Neuronal stem cell (in vitro differentiated cells): ENCODE data around the gene ADAMTS4.
A peak's percentile ranks its signal among the peaks of the same experiment; 100 is the strongest.

ENCODE experiments used
- DNase-seq: peaks from one replicate; pipeline ENCODE4 v3.0.0-alpha.2; 2013; ENCODE audit warnings: low spot score
- H2AFZ ChIP-seq: one replicate; pipeline ENCODE4 v1.6.1; 2013; ENCODE audit warnings: mild to moderate bottlenecking, low read length, inconsistent platforms
- H2AK5ac ChIP-seq: 2 replicates; pipeline ENCODE4 v1.6.1; 2013; ENCODE audit warnings: low read depth, mild to moderate bottlenecking, inconsistent platforms, low read length, moderate library complexity, mixed read lengths
- H2BK120ac ChIP-seq: 2 replicates; pipeline ENCODE4 v1.6.1; 2013; ENCODE audit warnings: low read depth, mild to moderate bottlenecking, inconsistent platforms, low read length, moderate library complexity, mixed read lengths
- H2BK12ac ChIP-seq: one replicate; pipeline ENCODE4 v1.6.1; 2013; ENCODE audit warnings: low read length, inconsistent platforms
- H2BK15ac ChIP-seq: 2 replicates; pipeline ENCODE4 v1.6.1; 2013; ENCODE audit warnings: mild to moderate bottlenecking, low read length, inconsistent platforms, mixed read lengths
- H2BK5ac ChIP-seq: one replicate; pipeline ENCODE4 v1.6.1; 2013; ENCODE audit warnings: inconsistent platforms, mild to moderate bottlenecking, low read length, moderate library complexity
- H3K14ac ChIP-seq: one replicate; pipeline ENCODE4 v1.6.1; 2013; ENCODE audit warnings: low read length, inconsistent platforms
- H3K18ac ChIP-seq: 2 replicates; pipeline ENCODE4 v1.6.1; 2013; ENCODE audit warnings: low read length, inconsistent platforms
- H3K23ac ChIP-seq: 2 replicates; pipeline ENCODE4 v1.6.1; 2013; ENCODE audit warnings: low read depth, mild to moderate bottlenecking, mixed read lengths, low read length, inconsistent platforms; ENCODE audit not compliant: poor library complexity
- H3K27ac ChIP-seq: replicated peaks from 3 replicates; pipeline ENCODE4 v1.5.1; 2013; ENCODE audit warnings: low read length, inconsistent platforms
- H3K27me3 ChIP-seq, 3 experiments: 2 replicates each; pipeline ENCODE4 v1.6.1; 2013; ENCODE audit warnings: low read length in 3 of 3, mild to moderate bottlenecking in 2 of 3, inconsistent platforms in 1 of 3, low read depth in 1 of 3, mixed read lengths in 1 of 3, moderate library complexity in 1 of 3; ENCODE audit not compliant: control insufficient read depth in 3 of 3, insufficient read depth in 3 of 3
- H3K36me3 ChIP-seq, 2 donors: replicated peaks in 1 of 2; 2 replicates each; pipeline ENCODE4 v1.6.1; 2013; ENCODE audit warnings: low read length in 2 of 2; ENCODE audit not compliant: control insufficient read depth in 2 of 2, insufficient read depth in 2 of 2
- H3K4ac ChIP-seq: 2 replicates; pipeline ENCODE4 v1.6.1; 2013; ENCODE audit warnings: inconsistent platforms, mild to moderate bottlenecking, low read length, moderate library complexity
- H3K4me1 ChIP-seq, 2 donors: 1 replicate in 1 of 2; 2 replicates in 1 of 2; pipeline ENCODE4 v1.6.1; 2013; ENCODE audit warnings: low read length in 2 of 2, low read depth in 1 of 2; ENCODE audit not compliant: control insufficient read depth in 2 of 2, insufficient read depth in 1 of 2
- H3K4me2 ChIP-seq: one replicate; pipeline ENCODE4 v1.6.1; 2013; ENCODE audit warnings: mild to moderate bottlenecking, low read length, inconsistent platforms; ENCODE audit not compliant: insufficient read depth, poor library complexity, severe bottlenecking
- H3K4me3 ChIP-seq, 2 donors: 2 replicates each; pipeline ENCODE4 v1.5.1; 2013; ENCODE audit warnings: low read length in 2 of 2, mild to moderate bottlenecking in 2 of 2, inconsistent platforms in 1 of 2, moderate library complexity in 1 of 2
- H3K79me1 ChIP-seq: one replicate; pipeline ENCODE4 v1.6.1; 2013; ENCODE audit warnings: low read depth, mild to moderate bottlenecking, inconsistent platforms, low read length, moderate library complexity
- H3K9ac ChIP-seq: one replicate; pipeline ENCODE4 v1.6.1; 2013; ENCODE audit warnings: mild to moderate bottlenecking, low read depth, low read length, inconsistent platforms; ENCODE audit not compliant: poor library complexity
- H3K9me3 ChIP-seq, 2 donors: replicated peaks in 1 of 2; 2 replicates each; pipeline versions ENCODE3 to v1.6.1; 2013; ENCODE audit warnings: low read length in 2 of 2, mild to moderate bottlenecking in 2 of 2, inconsistent platforms in 1 of 2, low read depth in 1 of 2, mixed read lengths in 1 of 2, moderate library complexity in 1 of 2; ENCODE audit not compliant: control insufficient read depth in 2 of 2, insufficient read depth in 1 of 2
- H4K8ac ChIP-seq: one replicate; pipeline ENCODE4 v1.6.1; 2013; ENCODE audit warnings: low read depth, mild to moderate bottlenecking, inconsistent platforms, low read length, moderate library complexity
- H4K91ac ChIP-seq: one replicate; pipeline ENCODE4 v1.6.1; 2013; ENCODE audit warnings: low read length, low read depth, mild to moderate bottlenecking, inconsistent platforms; ENCODE audit not compliant: poor library complexity
- WGBS, 2 donors: extraction: QIAGEN DNeasy Blood & Tissue Kit; methylation state at CpG; one replicate each; pipeline ENCODE4 v1.1.7; 2013; ENCODE audit warnings: missing lambda C conversion rate in 2 of 2, mixed read lengths in 1 of 2; ENCODE audit not compliant: insufficient read length in 2 of 2, insufficient replicate concordance in 1 of 2; ENCODE audit errors: extremely low coverage in 2 of 2; 5-methylcytosine and 5-hydroxymethylcytosine counted together

Gene ADAMTS4

GRCh38 chr1:161176468-161177111, 22.3 kb downstream of the ADAMTS4 start:
- no peak overlapping the region for H2BK15ac ChIP-seq
- peak overlapping the region; percentile 76 for H3K23ac ChIP-seq
- H2AFZ ChIP-seq: peak overlapping the region; percentile 95
- no peak overlapping the region for H3K27ac ChIP-seq
- H3K4me2 ChIP-seq: peak overlapping the region; percentile 90
- H3K79me1 ChIP-seq: peaks cover 6% of the 10 kb centered on the region
- H4K8ac ChIP-seq: no peak overlapping the region
- peak overlapping the region; percentile 79 to 84 for H3K4me3 ChIP-seq
- no peak overlapping the region for H2BK120ac ChIP-seq
- H3K36me3 ChIP-seq: peaks cover 27 to 43% of the 10 kb centered on the region in 2 donors
- no peak overlapping the region for H3K4ac ChIP-seq
- peak overlapping the region; percentile 95 for H3K9ac ChIP-seq
- H3K18ac ChIP-seq: peak overlapping the region; percentile 92
- no peak overlapping the region for H2BK12ac ChIP-seq
- H3K27me3 ChIP-seq: no peaks in the 10 kb centered on the region
- no peak for DNase-seq
- peak overlapping the region; percentile 43 for H2AK5ac ChIP-seq
- peak overlapping the region; percentile 84 for H2BK5ac ChIP-seq
- no peaks in the 10 kb centered on the region for H3K9me3 ChIP-seq
- WGBS, 2 donors: no CpG with 5 or more reads among the region's 17 CpGs
- no peak overlapping the region for H4K91ac ChIP-seq
- no peak overlapping the region for H3K14ac ChIP-seq
- H3K4me1 ChIP-seq: peaks cover 6 to 10% of the 10 kb centered on the region in 2 donors

DNA sequence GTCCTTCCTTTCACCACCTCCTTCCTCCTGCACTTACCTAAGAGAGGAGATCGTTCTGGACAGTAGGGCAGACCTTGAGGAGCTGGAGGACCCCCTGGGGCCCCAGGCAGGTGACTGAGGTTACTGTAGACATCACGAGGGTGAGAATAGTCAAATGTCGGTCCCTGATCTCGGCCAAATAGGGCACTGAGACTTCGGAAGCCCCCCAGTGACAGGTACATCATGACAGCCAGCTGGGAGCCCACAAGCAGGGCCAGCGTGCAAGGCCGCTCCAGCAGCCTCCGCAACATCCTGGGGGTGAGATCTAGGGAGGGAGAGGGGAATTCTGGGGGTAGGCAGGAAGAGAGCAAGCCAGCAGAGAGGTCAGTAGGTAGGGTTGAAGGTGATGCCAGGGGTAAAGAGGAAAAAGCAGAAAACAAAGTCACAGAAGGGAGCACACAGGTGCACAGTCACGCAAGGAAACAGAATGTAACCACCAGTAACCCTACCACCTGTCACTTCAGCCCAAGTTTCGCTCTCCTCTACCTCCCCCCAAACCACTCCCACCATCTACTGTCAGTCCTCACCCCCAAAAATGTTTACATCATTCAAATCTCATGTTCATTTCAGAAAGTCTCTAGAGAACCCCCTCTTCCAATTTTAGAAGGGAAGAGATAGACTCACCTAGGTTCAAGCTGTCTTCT, 22.9 kb downstream of the ADAMTS4 start:
- no peak for DNase-seq
- Histone ChIP-seq H3K4ac (no peak overlapping the region), H2BK5ac (no peak overlapping the region), H3K79me1 (peaks cover 6% of the 10 kb centered on the region), H4K91ac (no peak overlapping the region), H2BK120ac (no peak overlapping the region), H3K9me3 (no peaks in the 10 kb centered on the region), H3K36me3 (peaks cover 34 to 50% of the 10 kb centered on the region in 2 donors), H3K9ac (no peak overlapping the region), H2BK15ac (no peak overlapping the region), H3K23ac (no peak overlapping the region), H3K14ac (no peak overlapping the region), H3K18ac (no peak overlapping the region), H3K4me3 (peak overlapping the region in 1 of 2 donors; percentile 79), H3K27me3 (no peaks in the 10 kb centered on the region), H3K4me2 (no peak overlapping the region), H2BK12ac (no peak overlapping the region), H2AFZ (no peak overlapping the region), H2AK5ac (no peak overlapping the region), H3K27ac (no peak overlapping the region), H3K4me1 (peaks cover 6 to 10% of the 10 kb centered on the region in 2 donors), H4K8ac (no peak overlapping the region)
- 100% methylated on average over 1 of the region's 10 CpGs; no CpG with 5 or more reads in 1 of the 2 donors for whole genome bisulfite sequencing, 2 donors

DNA sequence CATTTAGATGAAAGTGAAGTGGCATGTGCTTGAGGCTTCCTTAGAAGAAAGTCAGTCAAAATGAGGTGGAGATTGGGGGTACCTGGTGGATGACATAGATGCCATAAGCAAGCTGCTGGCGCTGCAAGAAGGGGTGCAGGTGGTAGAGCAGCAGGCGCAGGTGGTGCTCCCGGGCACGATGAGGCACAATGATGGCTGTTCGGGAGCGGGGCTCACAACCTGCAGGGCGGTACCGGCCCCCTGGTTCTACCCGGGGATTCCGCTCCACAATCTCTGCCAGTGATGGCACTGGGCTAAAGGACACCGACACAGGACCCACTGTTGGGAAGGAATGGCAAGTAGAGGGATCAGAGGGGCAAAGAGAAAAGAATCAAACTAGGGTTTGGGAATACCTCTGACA, 23.9 kb downstream of the ADAMTS4 start:
- Histone ChIP-seq H3K23ac (no peak overlapping the region), H2BK15ac (no peak overlapping the region), H4K8ac (no peak overlapping the region), H2BK5ac (no peak overlapping the region), H3K4me2 (no peak overlapping the region), H3K27me3 (no peaks in the 10 kb centered on the region), H2AK5ac (no peak overlapping the region), H2AFZ (no peak overlapping the region), H3K14ac (no peak overlapping the region), H3K27ac (no peak overlapping the region), H3K36me3 (peaks cover 41 to 58% of the 10 kb centered on the region in 2 donors), H3K79me1 (peaks cover 6% of the 10 kb centered on the region), H2BK12ac (no peak overlapping the region), H3K18ac (no peak overlapping the region), H2BK120ac (no peak overlapping the region), H3K9me3 (no peaks in the 10 kb centered on the region), H3K4ac (no peak overlapping the region), H3K4me3 (no peak overlapping the region), H4K91ac (no peak overlapping the region), H3K4me1 (peaks cover 6 to 10% of the 10 kb centered on the region in 2 donors), H3K9ac (no peak overlapping the region)
- no peak for DNase-seq
- WGBS, 2 donors: no CpG with 5 or more reads among the region's 11 CpGs

DNA sequence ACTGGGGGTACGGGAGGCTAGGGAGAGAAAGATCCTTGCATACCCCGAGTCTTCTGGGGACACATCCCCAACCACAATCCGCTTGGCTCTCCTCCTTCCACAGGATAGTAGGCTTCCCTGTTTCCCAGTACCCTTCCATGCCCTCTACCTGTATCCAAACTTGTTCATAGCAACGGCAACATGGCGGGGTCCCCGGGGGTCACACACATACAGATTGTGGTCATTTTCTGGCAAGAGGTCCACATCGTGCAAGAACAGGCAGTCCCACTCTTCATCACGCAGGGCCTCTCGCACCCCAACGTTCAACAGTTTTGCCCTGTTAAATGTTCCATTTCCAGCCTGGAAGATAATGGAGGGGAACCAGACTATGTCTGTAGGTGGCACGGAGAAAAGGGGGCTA, 25.1 kb downstream of the ADAMTS4 start:
- H4K8ac ChIP-seq: no peak overlapping the region
- no peak overlapping the region for H3K9ac ChIP-seq
- no peak overlapping the region for H3K27ac ChIP-seq
- H3K36me3 ChIP-seq: peaks cover 48 to 69% of the 10 kb centered on the region in 2 donors
- no peak overlapping the region for H2BK5ac ChIP-seq
- H3K4ac ChIP-seq: no peak overlapping the region
- no peak overlapping the region for H2BK120ac ChIP-seq
- no peak for DNase-seq
- no peaks in the 10 kb centered on the region for H3K27me3 ChIP-seq
- H3K23ac ChIP-seq: no peak overlapping the region
- no peak overlapping the region for H3K14ac ChIP-seq
- WGBS, 2 donors: no CpG with 5 or more reads among the region's 11 CpGs
- no peak overlapping the region for H3K4me3 ChIP-seq
- no peak overlapping the region for H2BK12ac ChIP-seq
- H2AFZ ChIP-seq: no peak overlapping the region
- H3K4me2 ChIP-seq: no peak overlapping the region
- H3K18ac ChIP-seq: no peak overlapping the region
- H3K4me1 ChIP-seq: peaks cover 6 to 10% of the 10 kb centered on the region in 2 donors
- H4K91ac ChIP-seq: no peak overlapping the region
- no peak overlapping the region for H2AK5ac ChIP-seq
- peaks cover 6% of the 10 kb centered on the region for H3K79me1 ChIP-seq
- no peaks in the 10 kb centered on the region for H3K9me3 ChIP-seq
- H2BK15ac ChIP-seq: no peak overlapping the region
